M059J (cell line): ENCODE measurements around the gene TUSC2. TPM values are rescaled to one million over a fixed set of nuclear protein-coding genes. Genes with fewer than 3 reads are reported as not detected.
"Not testable (repeated sequence)": the region's sequence is repeated elsewhere in the genome, so short reads cannot be mapped to it uniquely, and the experiment has no call there.

ENCODE experiments used
- DNase-seq: peaks from one replicate; pipeline ENCODE4 v3.0.0-alpha.2; 2012; ENCODE audit warnings: low read depth
- total RNA-seq: library from RNA; depleted of rRNA; stranded (reverse); fragments of >200 nt; shearing (Covaris generic); gene quantifications from 2 replicates; pipeline ENCODE4 v1.2.3, GENCODE V29; 2014

The TUSC2 gene
- total RNA-seq, 1 experiment from 2014 or later: 23.7 TPM

GRCh38 chr3:50318615-50319014 is 9.4 kb downstream of the TUSC2 start:
- no peak for DNase-seq

GRCh38 chr3:50318163-50318562 is 9.9 kb downstream of the TUSC2 start:
- no peak for DNase-seq

GRCh38 chr3:50317300-50317699 is 10.7 kb downstream of the TUSC2 start:
- DNase-seq: no peak

- peak; percentile 67 for DNase-seq
These were observed 11.3 kb downstream of the TUSC2 start for GRCh38 chr3:50316657-50317242.

- no peak for DNase-seq
These were observed 13.2 kb downstream of the TUSC2 start for GRCh38 chr3:50314816-50315215.

- no peak for DNase-seq
These were observed 13.7 kb downstream of the TUSC2 start for GRCh38 chr3:50314342-50314741.

- DNase-seq: not testable (repeated sequence)
These were observed 16.0 kb downstream of the TUSC2 start for GRCh38 chr3:50312041-50312440.

- DNase-seq: no peak
These were observed 23.4 kb downstream of the TUSC2 start for GRCh38 chr3:50304601-50305000.

GRCh38 chr3:50303013-50303815 is 24.8 kb downstream of the TUSC2 start, which contains the start of gene HYAL1:
HYAL1 (minus strand) TSS chr3:50303574; CDS start chr3:50302956, 618 bp downstream.
- DNase-seq: no peak

GRCh38 chr3:50302095-50303012 is 25.7 kb downstream of the TUSC2 start:
- no peak for DNase-seq

GRCh38 chr3:50300681-50301254 is 27.3 kb downstream of the TUSC2 start:
- no peak for DNase-seq

- DNase-seq: peak; percentile 29
These were observed 27.9 kb downstream of the TUSC2 start for GRCh38 chr3:50299929-50300680.

- DNase-seq: no peak
These were observed 28.4 kb downstream of the TUSC2 start for GRCh38 chr3:50299638-50299928.

GRCh38 chr3:50298836-50299637 is 29.0 kb downstream of the TUSC2 start, which contains the start of the genes HYAL3 and NAA80:
HYAL3 (minus strand) TSS chr3:50299405; CDS start chr3:50295602, 3,803 bp downstream.
NAA80 (minus strand) TSS chr3:50299405; CDS start chr3:50297463, 1,942 bp downstream.
- DNase-seq: peak; percentile 96

GRCh38 chr3:50297896-50298725 is 29.9 kb downstream of the TUSC2 start:
- no peak for DNase-seq

- DNase-seq: no peak
These were observed 30.6 kb downstream of the TUSC2 start for GRCh38 chr3:50297384-50297775.

GRCh38 chr3:50296721-50297383 is 31.2 kb downstream of the TUSC2 start:
- no peak for DNase-seq

GRCh38 chr3:50295553-50296431 is 32.2 kb downstream of the TUSC2 start:
- no peak for DNase-seq
